ENCODE results near the gene ECE2. TPM values are rescaled to one million over a fixed set of nuclear protein-coding genes. Genes with fewer than 3 reads are reported as not detected.

ECE2 gene
- total RNA-seq, 1 experiment from 2014 or later: 0.46 TPM

- H3K4me3 Mint-ChIP-seq: no peak overlapping the region
- H3K27ac Mint-ChIP-seq: no peak overlapping the region
- H3K36me3 Mint-ChIP-seq: peaks cover 80% of the 10 kb centered on the region
- no peak for TF ChIP-seq TCF7 (CRISPR knock-in tag; IDR thresholded peaks at IDR 0.05; ENCODE audit: low read depth)
- no peak for TF ChIP-seq OVOL2 (CRISPR knock-in tag; IDR thresholded peaks at IDR 0.05; ENCODE audit: borderline replicate concordance)
- no peak for TF ChIP-seq MAX (CRISPR knock-in tag; IDR thresholded peaks at IDR 0.05)
- no peak for TF ChIP-seq ZNF425 (CRISPR knock-in tag; conservative IDR thresholded peaks at IDR 0.05)
- TF ChIP-seq ZNF416 (CRISPR knock-in tag; IDR thresholded peaks at IDR 0.05): no peak
- no peak for TF ChIP-seq E2F1 (CRISPR knock-in tag; IDR thresholded peaks at IDR 0.05)
- TF ChIP-seq FOXK1 (CRISPR knock-in tag; IDR thresholded peaks at IDR 0.05): no peak
- no peak for TF ChIP-seq NR1H2 (CRISPR knock-in tag; IDR thresholded peaks at IDR 0.05)
- TF ChIP-seq TEAD1 (CRISPR knock-in tag; IDR thresholded peaks at IDR 0.05): no peak
- no peaks in the 10 kb centered on the region for H3K9me3 Mint-ChIP-seq
- CTCF ChIA-PET: no interaction called here
- peaks cover 14% of the 10 kb centered on the region for H3K4me1 Mint-ChIP-seq
- no peak for ATAC-seq
- no peak for DNase-seq (ENCODE audit: low spot score)
- POLR2A ChIA-PET: no interaction called here
- no peaks in the 10 kb centered on the region for H3K27me3 Mint-ChIP-seq (ENCODE audit: low read depth)
Observed at GRCh38 chr3:184321666-184322065, 45.8 kb downstream of the ECE2 start.

- Mint-ChIP-seq H3K4me3 (no peak overlapping the region), H3K27me3 (ENCODE audit: low read depth) (no peaks in the 10 kb centered on the region), H3K27ac (no peak overlapping the region), H3K36me3 (peaks cover 80% of the 10 kb centered on the region), H3K4me1 (peaks cover 3% of the 10 kb centered on the region; the same call in 1 of the 2 replicates), H3K9me3 (no peaks in the 10 kb centered on the region)
- TF ChIP-seq ZMAT4 (CRISPR knock-in tag; IDR thresholded peaks at IDR 0.05): no peak
- no peak for TF ChIP-seq SMAD3 (CRISPR knock-in tag; IDR thresholded peaks at IDR 0.05; ENCODE audit: borderline replicate concordance)
- no peak for TF ChIP-seq SP1 (CRISPR knock-in tag; conservative IDR thresholded peaks at IDR 0.05)
- TF ChIP-seq RELA (CRISPR knock-in tag; IDR thresholded peaks at IDR 0.05; ENCODE audit: borderline replicate concordance): no peak
- no peak for TF ChIP-seq FOXP4 (CRISPR knock-in tag; IDR thresholded peaks at IDR 0.05)
- no peak for TF ChIP-seq CDX4 (CRISPR knock-in tag; IDR thresholded peaks at IDR 0.05; ENCODE audit: borderline replicate concordance)
- TF ChIP-seq FOXJ3 (CRISPR knock-in tag; IDR thresholded peaks at IDR 0.05; ENCODE audit: borderline replicate concordance): no peak
- no peak for TF ChIP-seq CBFB (CRISPR knock-in tag; IDR thresholded peaks at IDR 0.05; ENCODE audit: low read depth)
- TF ChIP-seq TP53 (CRISPR knock-in tag; IDR thresholded peaks at IDR 0.05): no peak
- no peak for TF ChIP-seq ZNF423 (CRISPR knock-in tag; IDR thresholded peaks at IDR 0.05)
- TF ChIP-seq JUN (CRISPR knock-in tag; IDR thresholded peaks at IDR 0.05): no peak
- TF ChIP-seq AFF4 (CRISPR knock-in tag; IDR thresholded peaks at IDR 0.05; ENCODE audit: borderline replicate concordance): no peak
- TF ChIP-seq NFYB (CRISPR knock-in tag; conservative IDR thresholded peaks at IDR 0.05; ENCODE audit: low read depth): no peak
- TF ChIP-seq FOXK1 (CRISPR knock-in tag; IDR thresholded peaks at IDR 0.05): no peak
- TF ChIP-seq IRF2 (CRISPR knock-in tag; IDR thresholded peaks at IDR 0.05; ENCODE audit: borderline replicate concordance, low read depth): no peak
- ChIA-PET CTCF (no interaction called here), POLR2A (interaction anchor here (1.5 kb wide), 1 partner anchor 23 kb away, joined by 4 read pairs; no protein-coding TSS in a partner anchor)
- ATAC-seq (no peak), DNase-seq (ENCODE audit: low spot score) (no peak)
Observed at GRCh38 chr3:184322731-184323487, 47.1 kb downstream of the ECE2 start.

Data from WTC11 (cell line).